Panc1 (cell line): ENCODE data around the gene PHACTR2. TPM values are rescaled to one million over a fixed set of nuclear protein-coding genes. Genes with fewer than 3 reads are reported as not detected.
"Not testable (repeated sequence)": the region's sequence is repeated elsewhere in the genome, so short reads cannot be mapped to it uniquely, and the experiment has no call there.

ENCODE experiments used
- ATAC-seq: fragments of 200-7000 bp; cut with Tn5 transposase; 2 replicates; pipeline ENCODE4 v1.9.1; 2020; ENCODE audit warnings: mild to moderate bottlenecking, moderate library complexity
- BruUV-seq: library from RNA; stranded (reverse); fragments of 400-500 nt; replicated peaks from 2 replicates; lab custom pipeline; 2021; lab: Mats Ljungman, UMichigan
- CTCF ChIA-PET: fragments of 300-600 bp; sonication (Branson Sonifier 250); formaldehyde crosslinking; loops from one replicate; lab custom pipeline; 2022; ENCODE audit warnings: antibody characterized with exemption; lab: Charles Lee
- POLR2A ChIA-PET: fragments of 300-600 bp; sonication (Branson Sonifier 250); formaldehyde crosslinking; loops from one replicate; lab custom pipeline; 2022; ENCODE audit warnings: antibody characterized with exemption; lab: Charles Lee
- DNase-seq: peaks from one replicate; pipeline ENCODE4 v3.0.0-alpha.2; 2010; ENCODE audit warnings: low read depth, low spot score
- H3K27ac ChIP-seq: 2 replicates; pipeline ENCODE4 v1.5.1; 2011; ENCODE audit warnings: mild to moderate bottlenecking, low read length, inconsistent platforms
- H3K27me3 ChIP-seq: fragments of 200-500 bp; sonication (Bioruptor generic); 2 replicates; pipeline ENCODE4 v1.6.0; 2014; ENCODE audit warnings: low read length, inconsistent platforms; ENCODE audit not compliant: control insufficient read depth, insufficient read depth
- H3K36me3 ChIP-seq: fragments of 200-500 bp; sonication (Bioruptor generic); 2 replicates; pipeline ENCODE4 v1.5.1; 2014; ENCODE audit warnings: inconsistent platforms, mild to moderate bottlenecking, low read length, moderate library complexity; ENCODE audit not compliant: control insufficient read depth, insufficient read depth
- H3K4me1 ChIP-seq: 2 replicates; pipeline ENCODE4 v1.5.1; 2011; ENCODE audit warnings: inconsistent platforms, mild to moderate bottlenecking, low read length, moderate library complexity; ENCODE audit not compliant: control insufficient read depth, insufficient read depth
- H3K4me3 ChIP-seq, 2 experiments: 2 replicates each; pipeline ENCODE4 v1.5.1; 2011 to 2012; ENCODE audit warnings: low read depth in 2 of 2, low read length in 2 of 2, mild to moderate bottlenecking in 2 of 2, inconsistent platforms in 1 of 2, moderate library complexity in 1 of 2
- H3K9me3 ChIP-seq: fragments of 200-500 bp; sonication (Bioruptor generic); 2 replicates; pipeline ENCODE4 v1.5.1; 2014; ENCODE audit warnings: low read depth, mild to moderate bottlenecking, inconsistent platforms, low read length, moderate library complexity; ENCODE audit not compliant: control insufficient read depth, insufficient read depth
- CTCF ChIP-seq: fragments of 450-650 bp; IDR thresholded peaks from 2 replicates; pipeline ENCODE4 v1.5.1; 2017; ENCODE audit warnings: mild to moderate bottlenecking
- POLR2AphosphoS5 ChIP-seq: IDR thresholded peaks from 2 replicates; pipeline ENCODE4 v1.6.1; 2012; ENCODE audit warnings: mild to moderate bottlenecking, low read depth, low read length, moderate library complexity
- REST ChIP-seq, 2 experiments: IDR thresholded peaks; 2 replicates each; pipeline ENCODE4 v1.6.1; 2011 to 2012; ENCODE audit warnings: low read depth in 2 of 2, control low read depth in 1 of 2, low read length in 1 of 2, mild to moderate bottlenecking in 1 of 2, moderate library complexity in 1 of 2; ENCODE audit not compliant: insufficient read depth in 1 of 2
- SIN3A ChIP-seq: IDR thresholded peaks from 2 replicates; pipeline ENCODE4 v1.6.1; 2012; ENCODE audit warnings: low read depth, mild to moderate bottlenecking, low read length, moderate library complexity, borderline replicate concordance; ENCODE audit not compliant: insufficient read depth
- TCF7L2 ChIP-seq: IDR thresholded peaks from 2 replicates; pipeline ENCODE4 v1.6.1; 2011; ENCODE audit warnings: mild to moderate bottlenecking, low read depth, low read length, inconsistent platforms
- in situ Hi-C: cut with HindIII; loops from 2 replicates; pipeline ENCODE4 v1.10.0; 2016; ENCODE audit warnings: low sequenced_read_pairs, low pct_unique_long_range_greater_than_20kb
- intact Hi-C: fragments of 100-400 bp; cut with micrococcal nuclease; formaldehyde crosslinking; loops from one replicate; pipeline ENCODE4 v1.10.0; 2022; ENCODE audit not compliant: unreplicated experiment
- total RNA-seq: library from RNA; stranded (reverse); gene quantifications from one replicate; pipeline ENCODE4 v1.2.1, GENCODE V29; 2021; ENCODE audit not compliant: unreplicated experiment

The PHACTR2 gene
- total RNA-seq, 1 experiment from 2014 or later: 59.9 TPM

- CTCF ChIA-PET, in situ Hi-C loops, intact Hi-C loops, H3K9me3 ChIP-seq, DNase-seq, H3K36me3 ChIP-seq, POLR2A ChIA-PET, H3K27me3 ChIP-seq, BruUV-seq, H3K4me3 ChIP-seq: not testable (repeated sequence)
- ATAC-seq: 0 out of 2 replicates have a peak, but pooled peaks have one; percentile 45
- TF ChIP-seq CTCF: peak; percentile 22; the same call in 1 of the 2 replicates
- Histone ChIP-seq H3K27ac (peak overlapping the region; percentile 67), H3K4me1 (peaks cover 43% of the 10 kb centered on the region)
Measured at GRCh38 chr6:143738072-143738690, 60.4 kb downstream of the PHACTR2 start.

GRCh38 chr6:143739341-143739851 lies 61.6 kb downstream of the PHACTR2 start:
- Histone ChIP-seq H3K9me3 (no peaks in the 10 kb centered on the region), H3K36me3 (no peaks in the 10 kb centered on the region), H3K4me1 (peaks cover 52% of the 10 kb centered on the region), H3K27ac (peak overlapping the region; percentile 68), H3K4me3 (no peak overlapping the region), H3K27me3 (no peaks in the 10 kb centered on the region)
- DNase-seq (no peak), ATAC-seq (no peak)
- intact Hi-C loops: no loop called here
- CTCF ChIA-PET: no interaction called here
- in situ Hi-C loops: no loop called here
- TF ChIP-seq REST (IDR thresholded peaks at IDR 0.05; ENCODE audit: insufficient read depth in 1 of 2, low read depth in 2 of 2, low read length in 1 of 2) (no peak), CTCF (no peak), SIN3A (no peak), POLR2AphosphoS5 (no peak), TCF7L2 (no peak)
- BruUV-seq: no TSS peak
- POLR2A ChIA-PET: no interaction called here
